HEK293 (cell line): ENCODE data around the gene SCAF11.

ENCODE experiments used
- BCL11B ChIP-seq: fragments of 450-650 bp; formaldehyde crosslinking; IDR thresholded peaks from 2 replicates; pipeline ENCODE4 v1.5.1; 2016; ENCODE audit warnings: low read depth, missing biosample characterization, missing genetic modification characterization
- HIC1 ChIP-seq: fragments of 450-650 bp; formaldehyde crosslinking; IDR thresholded peaks from 2 replicates; pipeline ENCODE4 v1.5.1; 2016; ENCODE audit warnings: missing biosample characterization, missing genetic modification characterization
- KLF8 ChIP-seq: fragments of 450-650 bp; formaldehyde crosslinking; IDR thresholded peaks from 2 replicates; pipeline ENCODE4 v1.5.1; 2016; ENCODE audit warnings: missing biosample characterization, missing genetic modification characterization
- PBX3 ChIP-seq: sonication (generic); formaldehyde crosslinking; IDR thresholded peaks from 2 replicates; pipeline ENCODE4 v1.8.1; 2022; ENCODE audit warnings: mild to moderate bottlenecking, moderate library complexity, missing genetic modification reagents
- PRDM4 ChIP-seq: fragments of 450-650 bp; formaldehyde crosslinking; IDR thresholded peaks from 2 replicates; pipeline ENCODE4 v1.5.1; 2017; ENCODE audit warnings: missing biosample characterization, missing genetic modification characterization
- REPIN1 ChIP-seq: fragments of 450-650 bp; formaldehyde crosslinking; IDR thresholded peaks from 2 replicates; pipeline ENCODE4 v1.5.1; 2017; ENCODE audit warnings: missing biosample characterization, missing genetic modification characterization, low read depth
- SP7 ChIP-seq: fragments of 450-650 bp; formaldehyde crosslinking; IDR thresholded peaks from 2 replicates; pipeline ENCODE4 v1.5.1; 2016; ENCODE audit warnings: missing biosample characterization, missing genetic modification characterization
- ZBTB1 ChIP-seq: fragments of 450-650 bp; formaldehyde crosslinking; IDR thresholded peaks from 2 replicates; pipeline ENCODE4 v1.5.1; 2016; ENCODE audit warnings: missing biosample characterization, missing genetic modification characterization
- ZBTB26 ChIP-seq: fragments of 450-650 bp; formaldehyde crosslinking; optimal IDR thresholded peaks from 2 replicates; pipeline ENCODE3; 2016; ENCODE audit warnings: missing biosample characterization, mild to moderate bottlenecking, missing genetic modification characterization
- ZBTB44 ChIP-seq: fragments of 450-650 bp; IDR thresholded peaks from 2 replicates; pipeline ENCODE4 v1.5.1; 2018; ENCODE audit warnings: missing biosample characterization, mild to moderate bottlenecking, missing genetic modification characterization
- ZFP37 ChIP-seq: fragments of 450-650 bp; formaldehyde crosslinking; IDR thresholded peaks from 2 replicates; pipeline ENCODE4 v1.5.1; 2016; ENCODE audit warnings: missing biosample characterization, missing genetic modification characterization
- ZNF114 ChIP-seq: fragments of 450-650 bp; formaldehyde crosslinking; IDR thresholded peaks from 2 replicates; pipeline ENCODE4 v1.5.0; 2017; ENCODE audit warnings: missing biosample characterization, missing genetic modification characterization
- ZNF16 ChIP-seq: fragments of 450-650 bp; formaldehyde crosslinking; IDR thresholded peaks from 2 replicates; pipeline ENCODE4 v1.5.1; 2016; ENCODE audit warnings: low read depth, missing biosample characterization, missing genetic modification characterization
- ZNF174 ChIP-seq: fragments of 450-650 bp; formaldehyde crosslinking; IDR thresholded peaks from 2 replicates; pipeline ENCODE4 v1.5.0; 2017; ENCODE audit warnings: missing biosample characterization, mild to moderate bottlenecking, missing genetic modification characterization
- ZNF175 ChIP-seq: fragments of 450-650 bp; formaldehyde crosslinking; IDR thresholded peaks from 2 replicates; pipeline ENCODE4 v1.5.1; 2016; ENCODE audit warnings: missing biosample characterization, missing genetic modification characterization
- ZNF19 ChIP-seq: fragments of 450-650 bp; formaldehyde crosslinking; IDR thresholded peaks from 2 replicates; pipeline ENCODE4; 2016; ENCODE audit warnings: missing biosample characterization, missing genetic modification characterization, low read depth
- ZNF2 ChIP-seq: fragments of 450-650 bp; formaldehyde crosslinking; IDR thresholded peaks from 2 replicates; pipeline ENCODE4 v1.5.1; 2016; ENCODE audit warnings: missing biosample characterization, missing genetic modification characterization
- ZNF221 ChIP-seq: fragments of 450-650 bp; formaldehyde crosslinking; IDR thresholded peaks from 2 replicates; pipeline ENCODE4 v1.5.1; 2017; ENCODE audit warnings: missing biosample characterization, missing genetic modification characterization, borderline replicate concordance
- ZNF248 ChIP-seq: fragments of 450-650 bp; formaldehyde crosslinking; IDR thresholded peaks from 2 replicates; pipeline ENCODE4 v1.5.1; 2017; ENCODE audit warnings: missing biosample characterization, missing genetic modification characterization
- ZNF26 ChIP-seq: fragments of 450-650 bp; formaldehyde crosslinking; IDR thresholded peaks from 2 replicates; pipeline ENCODE4 v1.5.1; 2016; ENCODE audit warnings: missing biosample characterization, missing genetic modification characterization
- ZNF311 ChIP-seq: fragments of 450-650 bp; formaldehyde crosslinking; IDR thresholded peaks from 2 replicates; pipeline ENCODE4 v1.5.1; 2017; ENCODE audit warnings: missing biosample characterization, missing genetic modification characterization, borderline replicate concordance
- ZNF366 ChIP-seq: fragments of 450-650 bp; formaldehyde crosslinking; conservative IDR thresholded peaks from 2 replicates; pipeline ENCODE4 v1.5.1; 2016; ENCODE audit warnings: missing biosample characterization, missing genetic modification characterization
- ZNF558 ChIP-seq: fragments of 450-650 bp; formaldehyde crosslinking; IDR thresholded peaks from 2 replicates; pipeline ENCODE4 v1.5.1; 2016; ENCODE audit warnings: missing biosample characterization, missing genetic modification characterization
- ZNF571 ChIP-seq: fragments of 450-650 bp; formaldehyde crosslinking; IDR thresholded peaks from 2 replicates; pipeline ENCODE4 v1.5.0; 2017; ENCODE audit warnings: missing biosample characterization, missing genetic modification characterization
- ZNF664 ChIP-seq: fragments of 450-650 bp; formaldehyde crosslinking; IDR thresholded peaks from 2 replicates; pipeline ENCODE4 v1.5.1; 2016; ENCODE audit warnings: missing biosample characterization, missing genetic modification characterization
- ZNF677 ChIP-seq: fragments of 450-650 bp; IDR thresholded peaks from 2 replicates; pipeline ENCODE4 v1.5.0; 2018; ENCODE audit warnings: missing biosample characterization, mild to moderate bottlenecking, missing genetic modification characterization, moderate library complexity
- ZNF777 ChIP-seq: fragments of 450-650 bp; formaldehyde crosslinking; IDR thresholded peaks from 2 replicates; pipeline ENCODE4 v1.5.1; 2017; ENCODE audit warnings: missing biosample characterization, missing genetic modification characterization, borderline replicate concordance
- ZNF830 ChIP-seq: fragments of 450-650 bp; IDR thresholded peaks from 2 replicates; pipeline ENCODE4 v1.5.0; 2018; ENCODE audit warnings: missing biosample characterization, missing genetic modification characterization, low read depth, mild to moderate bottlenecking, moderate library complexity
- ZSCAN23 ChIP-seq: fragments of 450-650 bp; formaldehyde crosslinking; IDR thresholded peaks from 2 replicates; pipeline ENCODE4 v1.5.1; 2016; ENCODE audit warnings: missing biosample characterization, missing genetic modification characterization

Gene SCAF11

GRCh38 chr12:45991284-45992249, 1.2 kb upstream of the SCAF11 start (continued):
- 0 out of 2 replicates have a peak, but pooled peaks have one; percentile 65 for TF ChIP-seq PBX3 (CRISPR knock-in tag)
- TF ChIP-seq ZNF16 (tag by site-specific recombination): no peak
- no peak; the same call in 1 of the 2 replicates for TF ChIP-seq PRDM4 (tag by site-specific recombination)
- TF ChIP-seq ZNF26 (tag by site-specific recombination): no peak
- no peak for TF ChIP-seq ZNF558
- TF ChIP-seq ZNF777: peak; percentile 61; the same call in 1 of the 2 replicates
- TF ChIP-seq ZNF2 (tag by site-specific recombination): peak; percentile 95
- peak; percentile 90 for TF ChIP-seq KLF8 (tag by site-specific recombination)
- peak; percentile 37; the same call in 1 of the 2 replicates for TF ChIP-seq ZSCAN23
- TF ChIP-seq BCL11B (tag by site-specific recombination): peak; percentile 81
- no peak for TF ChIP-seq ZBTB1 (tag by site-specific recombination)
- no peak for TF ChIP-seq ZNF677 (tag by site-specific recombination)
- peak; percentile 94 for TF ChIP-seq ZFP37 (tag by site-specific recombination)
- peak; percentile 86 for TF ChIP-seq SP7 (tag by site-specific recombination)
- no peak for TF ChIP-seq ZNF830
- no peak for TF ChIP-seq ZNF221 (tag by site-specific recombination)
- peak; percentile 80 for TF ChIP-seq HIC1 (tag by site-specific recombination)
- peak; percentile 99 for TF ChIP-seq ZBTB26 (tag by site-specific recombination)
- no peak for TF ChIP-seq ZNF174 (tag by site-specific recombination)
- TF ChIP-seq ZNF19 (tag by site-specific recombination): no peak
- peak; percentile 87 for TF ChIP-seq ZNF366
- no peak; the same call in 1 of the 2 replicates for TF ChIP-seq REPIN1
- no peak for TF ChIP-seq ZNF571 (tag by site-specific recombination)
- TF ChIP-seq ZNF664 (tag by site-specific recombination): no peak
- no peak for TF ChIP-seq ZNF114
- no peak for TF ChIP-seq ZNF248 (tag by site-specific recombination)
- TF ChIP-seq ZNF175 (tag by site-specific recombination): no peak
- TF ChIP-seq ZBTB44 (tag by site-specific recombination): peak; percentile 68
- no peak for TF ChIP-seq ZNF311 (tag by site-specific recombination)
